Measurements from ENCODE around the gene MARK4.
"Not testable (repeated sequence)": the region's sequence is repeated elsewhere in the genome, so short reads cannot be mapped to it uniquely, and the experiment has no call there.

The MARK4 gene

DNA sequence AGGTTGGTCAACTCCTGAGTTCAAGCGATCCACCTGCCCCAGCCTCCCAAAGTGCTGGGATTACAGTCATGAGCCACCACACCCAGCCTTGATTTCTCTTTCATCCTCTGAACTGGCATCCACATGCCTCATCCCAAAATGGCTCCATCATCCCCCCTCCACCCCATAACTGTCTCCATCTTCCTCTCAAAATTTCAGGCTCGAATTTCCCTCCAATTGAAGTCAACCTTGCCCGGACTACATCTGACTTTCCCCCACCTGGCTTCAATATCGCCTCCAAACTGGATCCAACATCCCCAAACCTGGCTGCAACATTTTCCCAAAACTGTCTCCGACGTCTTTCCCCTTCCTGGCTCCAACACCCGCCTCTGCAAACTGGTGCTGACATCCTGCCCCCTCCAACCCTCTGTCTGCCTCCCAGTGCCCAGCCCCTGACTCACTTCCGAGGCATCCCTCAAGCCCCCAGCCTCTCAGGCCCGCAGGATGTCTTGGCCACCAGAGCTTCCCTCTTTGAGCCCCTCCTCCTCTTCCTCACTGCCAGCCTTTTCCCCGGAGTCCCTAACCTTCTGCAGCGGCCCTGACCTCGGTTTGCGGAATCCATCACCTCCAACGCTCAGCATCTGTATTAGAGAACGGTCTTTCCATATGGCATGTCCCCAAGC lies 6.8 kb upstream of the MARK4 start:
- DNase-seq = no peak

DNA sequence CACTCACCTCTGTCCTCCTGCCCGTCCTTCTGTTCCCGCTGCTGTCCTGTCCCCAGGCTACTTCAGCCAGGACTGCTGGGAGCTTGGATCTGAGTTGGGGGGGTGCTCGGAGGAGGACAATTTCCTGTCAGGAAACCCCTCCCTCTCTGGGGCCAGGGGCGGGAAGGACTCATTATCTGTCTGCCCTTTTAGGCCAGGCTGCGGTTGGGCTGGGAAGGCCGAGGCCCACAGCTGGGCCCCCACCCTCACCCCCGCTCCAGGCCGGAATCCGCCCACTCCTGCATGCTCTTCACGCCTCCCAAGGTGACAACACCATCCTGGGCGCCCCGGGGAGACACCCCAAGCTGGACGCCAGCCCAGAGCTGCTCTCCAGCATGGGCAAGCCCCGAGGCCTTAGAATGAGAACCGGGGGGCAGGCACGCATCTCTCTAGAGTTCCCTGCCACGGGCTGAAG lies 5.7 kb upstream of the MARK4 start, which contains the start of gene EXOC3L2:
TSS of gene EXOC3L2 (minus strand) at position 74 of the 454 bp plus-strand sequence. CDS start 6,362 bp downstream, outside the sequence.
- no peak for DNase-seq

DNA sequence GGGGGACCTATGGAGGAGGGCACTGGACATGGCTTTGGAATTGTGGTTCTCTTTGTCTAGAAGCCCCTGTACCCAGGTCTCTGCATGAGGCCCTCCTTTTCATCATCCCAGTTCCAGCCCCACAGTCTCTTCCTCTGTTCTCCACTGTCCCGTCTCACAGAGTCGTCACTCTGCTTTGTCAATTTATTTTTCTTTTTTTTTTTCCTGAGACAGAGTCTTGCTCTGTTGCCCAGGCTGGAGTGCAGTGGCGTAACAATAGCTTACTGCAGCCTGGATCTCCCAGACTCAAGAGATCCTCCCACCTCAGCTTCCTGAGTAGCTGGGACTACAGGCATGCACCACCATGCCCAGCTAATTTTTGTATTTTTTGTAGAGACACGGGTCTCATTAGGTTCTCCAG lies 5.2 kb upstream of the MARK4 start:
- DNase-seq = no peak

DNA sequence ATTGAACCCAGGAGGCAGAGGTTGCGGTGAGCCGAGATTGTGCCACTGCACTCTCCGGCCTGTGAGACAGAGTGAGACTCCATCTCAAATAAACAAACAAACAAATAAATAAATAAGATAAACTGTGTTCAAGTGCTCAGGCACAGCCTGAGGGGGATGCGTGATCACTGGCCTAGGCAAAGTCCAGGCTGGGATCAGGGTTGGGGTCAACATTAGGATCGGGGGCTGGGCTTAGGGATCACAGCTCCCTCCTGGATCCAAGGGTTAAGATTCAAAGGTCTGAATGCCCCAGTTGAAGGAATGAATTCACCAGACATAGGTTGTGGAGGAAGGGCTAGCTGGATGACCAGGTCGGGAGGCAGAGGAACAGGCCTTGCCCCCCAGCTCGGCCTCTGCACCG lies 3.9 kb upstream of the MARK4 start:
- no peak for DNase-seq

DNA sequence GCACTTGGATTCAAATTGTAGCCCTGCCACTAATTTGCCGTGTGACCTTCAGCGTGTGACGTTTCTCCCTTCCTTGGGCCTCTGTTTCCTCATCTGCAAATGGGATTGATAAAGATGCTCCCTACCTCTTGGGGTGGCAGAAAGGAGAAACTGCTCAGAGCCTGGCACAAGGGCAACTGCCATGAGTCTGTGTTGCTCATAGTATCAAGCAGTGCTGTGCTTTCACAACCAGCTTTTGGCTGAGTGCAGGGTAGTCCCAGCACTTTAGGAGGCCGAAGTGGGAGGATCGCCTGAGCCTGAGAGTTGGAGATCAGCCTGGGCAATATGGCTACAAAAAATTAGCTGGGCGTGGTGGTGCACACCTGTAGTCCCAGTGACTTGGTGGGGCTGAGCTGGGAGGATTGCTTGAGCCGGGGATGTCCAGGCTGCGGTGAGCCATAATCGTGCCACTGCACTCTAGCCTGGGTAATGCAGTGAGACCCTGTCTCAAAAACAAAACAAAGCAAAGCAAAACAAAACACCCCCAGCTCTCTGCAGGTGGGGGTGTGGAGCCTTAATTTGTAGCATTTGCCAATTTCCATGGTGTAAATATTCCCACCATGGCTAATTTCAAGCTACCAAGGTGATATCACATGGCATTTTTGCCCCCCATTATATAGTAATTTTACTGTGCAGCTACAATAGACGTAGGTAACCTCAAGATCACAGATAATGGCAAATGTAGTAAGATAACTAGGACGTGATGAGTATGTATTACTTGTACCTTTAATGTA lies 1.6 kb upstream of the MARK4 start:
- DNase-seq = no peak

DNA sequence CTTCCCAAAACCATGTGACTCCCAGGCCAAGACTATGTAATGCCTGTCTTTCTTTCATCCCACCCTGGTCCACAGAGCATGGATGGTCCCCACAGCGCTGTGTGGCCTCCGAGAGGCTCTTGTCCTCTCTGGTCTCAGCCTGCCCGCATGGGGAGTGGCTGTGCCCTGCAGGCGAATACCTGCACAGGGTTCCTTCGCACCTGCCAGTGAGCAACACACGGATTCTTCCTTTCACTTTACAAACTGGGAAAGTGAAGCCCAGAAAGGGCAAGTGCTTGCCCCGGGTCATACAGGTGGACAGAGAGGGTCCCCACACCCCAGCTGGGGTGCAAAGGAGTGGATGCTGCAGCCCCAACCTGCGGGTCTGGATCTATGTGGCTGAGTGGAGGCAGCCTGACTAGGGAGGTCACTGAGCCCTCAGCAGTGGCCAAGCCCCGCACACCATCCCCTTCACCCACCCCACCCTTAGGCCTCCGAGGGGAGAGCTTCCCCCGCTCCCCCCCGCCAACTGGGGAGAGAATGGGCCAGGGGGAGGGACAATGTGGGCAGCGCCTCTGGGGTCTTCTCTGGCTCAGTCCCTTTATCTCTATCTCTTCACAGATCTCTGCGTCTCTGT lies 747 bp upstream of the MARK4 start:
- no peak for DNase-seq

DNA sequence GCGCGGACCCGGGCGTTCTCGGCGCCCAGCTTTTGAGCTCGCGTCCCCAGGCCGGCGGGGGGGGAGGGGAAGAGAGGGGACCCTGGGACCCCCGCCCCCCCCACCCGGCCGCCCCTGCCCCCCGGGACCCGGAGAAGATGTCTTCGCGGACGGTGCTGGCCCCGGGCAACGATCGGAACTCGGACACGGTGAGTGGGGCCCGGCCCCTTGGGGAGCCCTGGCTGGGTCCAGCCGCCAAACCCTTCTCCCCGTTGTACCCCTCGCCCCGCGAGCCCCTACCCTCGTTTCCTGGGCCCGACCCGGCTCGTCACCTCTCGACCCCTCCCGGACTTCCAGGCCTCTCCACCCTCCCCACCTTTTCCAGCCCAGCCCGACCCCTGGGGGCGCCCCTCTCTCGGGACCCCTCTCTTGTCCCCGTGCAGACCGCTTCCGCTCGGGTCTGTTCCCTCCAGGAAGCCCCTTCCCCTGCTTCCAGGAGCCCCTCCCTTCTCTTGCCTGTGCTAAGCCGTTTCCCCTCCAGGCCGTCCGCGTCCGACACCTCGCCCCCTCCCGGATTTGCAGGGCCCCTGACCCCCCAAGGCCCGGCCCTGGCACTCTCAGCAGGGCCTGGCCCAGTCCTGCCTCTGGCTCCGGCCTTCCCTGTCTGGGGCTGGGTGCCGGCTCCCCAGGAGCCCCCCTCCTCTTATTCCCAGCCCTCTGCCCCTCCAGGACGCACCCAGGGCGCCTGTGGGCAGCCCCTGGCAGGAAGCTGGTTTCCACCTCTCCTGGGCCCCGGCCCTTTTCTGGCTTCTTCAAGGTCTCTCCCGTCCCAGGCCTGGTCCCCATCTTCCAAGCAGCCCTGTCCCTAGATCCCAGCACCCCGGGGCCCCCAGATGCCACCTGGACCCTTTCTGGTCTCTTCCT lies 632 bp downstream of the MARK4 start:
- DNase-seq = peak in 3 of 14 donors; percentile 6 to 11 (median 6)

DNA sequence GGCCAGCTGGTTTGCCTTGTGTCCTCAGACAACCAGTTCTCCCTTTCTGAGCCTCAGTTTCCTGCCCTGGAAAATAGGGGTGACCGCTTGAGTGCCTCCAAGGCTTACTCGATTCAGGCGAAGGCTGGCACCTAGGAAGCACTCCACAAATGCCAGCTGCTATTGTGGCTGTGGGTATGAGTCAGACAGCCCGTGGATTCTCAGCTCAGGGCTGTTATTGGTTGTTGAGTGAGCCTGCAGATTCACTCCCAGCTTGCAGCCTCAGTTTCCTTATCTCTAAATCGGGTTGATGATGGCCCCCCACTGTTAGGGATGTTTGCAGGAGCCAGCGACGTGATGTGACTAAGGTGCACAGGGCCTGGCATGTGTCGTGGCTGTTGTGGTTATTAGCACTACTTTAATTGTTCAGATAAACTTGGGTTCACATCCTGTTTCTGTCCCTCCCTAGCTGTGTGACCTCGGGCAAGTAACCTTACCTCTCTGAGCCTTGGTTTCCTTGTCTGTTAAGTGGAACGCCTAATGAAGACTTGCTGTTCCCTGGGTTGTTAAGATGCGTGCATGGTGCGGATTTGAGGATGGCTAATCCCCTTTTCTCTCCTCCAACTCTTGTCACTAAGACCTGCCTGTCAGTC lies 2.4 kb downstream of the MARK4 start:
- DNase-seq = no peak

DNA sequence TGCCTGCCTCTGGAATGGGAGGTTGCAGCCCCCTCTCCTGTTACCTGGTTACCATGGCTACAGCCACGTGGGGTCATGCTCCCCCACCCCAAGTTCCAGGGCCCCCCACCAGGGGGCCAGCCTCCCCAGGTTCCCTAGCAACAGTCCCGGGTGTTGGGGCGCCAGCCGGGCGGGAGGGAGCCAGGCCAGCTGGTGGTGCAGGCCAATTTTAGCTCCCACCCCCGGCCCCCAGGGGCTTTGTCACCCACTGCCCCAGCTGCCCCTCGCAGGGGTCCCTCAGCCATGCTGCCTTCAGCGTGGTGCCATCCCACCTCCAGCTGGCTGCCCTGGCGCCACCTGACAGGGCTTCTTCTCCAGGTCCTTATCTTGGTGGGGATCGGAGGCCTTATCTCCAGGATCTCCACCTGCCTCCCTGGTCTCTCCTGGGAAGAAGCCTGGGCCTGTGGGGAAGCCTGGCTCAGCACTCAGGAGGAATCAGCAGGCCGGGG lies 3.0 kb downstream of the MARK4 start:
- no peak for DNase-seq

DNA sequence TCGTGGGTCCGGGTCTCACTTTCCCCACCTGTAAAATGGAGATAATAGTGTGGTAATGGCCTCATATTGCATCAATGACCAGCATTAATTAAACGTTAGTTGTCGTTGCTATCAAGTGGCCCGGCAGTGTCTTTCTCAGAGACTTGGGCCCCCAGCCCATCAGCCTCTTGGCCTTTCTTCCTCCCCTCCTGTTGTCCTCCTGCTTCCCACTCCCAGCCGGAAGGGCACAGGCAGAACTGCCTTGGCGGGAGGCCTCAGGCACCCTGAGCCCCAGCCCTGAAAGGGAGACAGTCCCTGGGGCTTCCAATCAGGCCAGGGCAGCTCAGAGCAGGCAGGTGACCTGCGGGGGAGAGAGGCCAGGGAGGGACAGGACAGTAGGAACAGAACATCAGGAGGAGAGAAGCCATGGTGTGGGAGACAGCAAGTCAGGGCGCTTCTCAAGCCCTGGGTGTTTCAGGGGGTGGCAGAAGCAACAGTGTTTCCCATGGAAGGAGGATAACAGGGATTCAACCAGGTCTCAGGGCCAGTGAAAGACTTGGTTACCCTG lies 4.6 kb downstream of the MARK4 start:
- no peak for DNase-seq

DNA sequence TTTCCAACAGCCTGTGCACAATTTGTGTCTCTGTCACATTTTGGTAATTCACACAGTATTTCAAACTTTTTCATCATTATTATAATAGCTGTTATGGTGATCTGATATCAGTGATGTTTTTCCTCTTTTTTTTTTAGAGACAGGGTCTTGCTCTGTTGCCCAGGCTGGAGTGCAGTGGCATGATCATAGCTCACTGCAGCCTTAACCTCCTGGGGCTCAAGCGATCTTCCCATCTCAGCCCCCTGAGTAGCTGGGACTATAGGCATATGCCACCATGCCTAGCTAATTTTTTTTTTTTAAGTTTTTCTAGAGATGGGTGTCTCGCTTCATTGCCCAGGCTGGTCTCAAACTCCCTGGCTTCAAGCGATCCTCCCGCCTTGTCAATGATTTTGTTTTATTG lies 5.8 kb downstream of the MARK4 start:
- DNase-seq = no peak

DNA sequence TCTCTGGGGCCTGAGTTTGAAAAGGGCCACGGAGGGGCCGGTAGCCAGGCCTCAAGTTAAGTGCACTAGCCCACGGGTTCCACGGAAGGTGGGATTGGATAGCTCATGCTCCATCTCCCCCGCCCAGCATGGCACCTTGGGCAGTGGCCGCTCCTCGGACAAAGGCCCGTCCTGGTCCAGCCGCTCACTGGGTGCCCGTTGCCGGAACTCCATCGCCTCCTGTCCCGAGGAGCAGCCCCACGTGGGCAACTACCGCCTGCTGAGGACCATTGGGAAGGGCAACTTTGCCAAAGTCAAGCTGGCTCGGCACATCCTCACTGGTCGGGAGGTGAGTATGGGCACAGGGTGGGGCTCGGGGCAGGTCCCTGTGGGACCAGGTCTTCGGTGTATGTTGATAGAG lies 7.8 kb downstream of the MARK4 start:
- DNase-seq = no peak

DNA sequence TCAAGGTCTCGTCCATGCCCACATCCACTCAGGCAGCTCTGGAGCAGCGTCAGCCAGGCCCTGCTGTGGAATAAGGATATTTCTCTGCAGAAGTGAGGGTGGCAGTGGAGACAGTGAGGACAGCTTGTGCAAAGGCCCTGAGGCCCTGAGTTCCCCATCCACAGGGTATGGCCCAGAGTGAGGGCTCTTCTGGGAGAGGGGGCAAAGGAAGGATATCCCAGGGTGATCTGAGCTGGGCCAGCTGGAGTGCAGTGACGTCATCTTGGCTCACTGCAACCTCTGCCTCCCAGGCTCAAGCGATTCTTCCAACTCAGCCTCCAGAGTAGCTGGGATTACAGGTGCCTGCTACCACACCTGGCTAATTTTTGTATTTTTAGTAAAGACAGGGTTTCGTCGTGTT lies 11.5 kb downstream of the MARK4 start:
- DNase-seq = no peak

DNA sequence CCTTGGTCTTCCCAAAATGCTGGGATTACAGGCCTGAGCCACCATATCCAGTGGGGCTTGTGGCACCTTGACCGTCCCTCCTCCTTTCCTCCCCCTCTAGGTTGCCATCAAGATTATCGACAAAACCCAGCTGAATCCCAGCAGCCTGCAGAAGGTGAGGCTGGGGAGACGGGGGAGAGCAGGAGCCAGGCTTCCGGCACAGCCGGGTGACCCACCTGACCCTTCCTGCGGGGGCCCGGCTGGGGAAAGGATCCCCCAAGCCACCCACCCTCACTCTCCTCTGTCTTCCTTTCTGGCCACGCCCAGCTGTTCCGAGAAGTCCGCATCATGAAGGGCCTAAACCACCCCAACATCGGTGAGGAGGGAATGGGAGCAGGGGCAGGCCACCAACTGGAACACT lies 11.9 kb downstream of the MARK4 start:
- no peak for DNase-seq

DNA sequence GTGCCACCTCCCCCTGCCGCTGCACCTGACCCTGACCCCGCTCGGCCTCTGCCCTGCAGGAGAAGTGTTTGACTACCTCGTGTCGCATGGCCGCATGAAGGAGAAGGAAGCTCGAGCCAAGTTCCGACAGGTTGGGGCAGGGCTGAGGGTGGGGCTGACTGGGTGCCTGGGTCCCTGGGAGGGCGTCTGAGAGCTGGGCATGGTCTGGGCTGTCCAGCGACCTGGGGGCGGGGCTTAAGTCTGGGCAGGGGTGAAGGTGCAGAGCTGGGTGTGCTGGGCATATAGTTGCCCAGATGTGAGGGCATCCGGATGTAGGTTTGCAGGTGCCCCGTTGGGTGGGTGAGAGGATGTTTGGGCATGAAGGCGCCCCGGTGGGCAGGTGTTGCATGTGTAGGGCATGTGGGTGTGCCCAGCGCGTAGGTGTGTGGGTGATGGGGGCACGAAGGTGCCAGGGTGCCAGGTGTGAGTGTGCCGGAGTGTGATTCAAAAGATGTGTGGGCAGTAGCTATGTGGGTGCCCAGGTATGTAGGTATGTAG lies 13.8 kb downstream of the MARK4 start:
- no peak for DNase-seq

DNA sequence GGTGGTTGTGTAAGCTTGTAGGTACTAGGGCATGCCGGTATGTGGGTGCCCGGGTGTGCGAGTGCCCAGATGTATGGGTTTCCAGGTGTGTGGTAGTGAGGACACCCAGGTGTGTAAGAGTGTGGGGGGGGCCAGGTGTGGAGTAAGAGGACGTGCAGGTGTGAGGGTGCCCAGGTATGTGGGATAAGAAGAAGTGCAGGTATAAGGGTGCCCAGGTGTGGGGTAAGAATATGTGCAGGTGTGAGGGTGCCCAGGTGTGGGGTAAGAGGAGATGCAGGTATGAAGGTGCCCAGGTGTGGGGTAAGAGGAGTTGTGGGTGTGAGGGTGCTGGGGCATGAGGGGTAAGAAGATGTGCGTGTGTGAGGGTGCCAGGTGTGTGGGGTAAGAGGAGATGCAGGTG lies 14.3 kb downstream of the MARK4 start:
- DNase-seq = no peak

DNA sequence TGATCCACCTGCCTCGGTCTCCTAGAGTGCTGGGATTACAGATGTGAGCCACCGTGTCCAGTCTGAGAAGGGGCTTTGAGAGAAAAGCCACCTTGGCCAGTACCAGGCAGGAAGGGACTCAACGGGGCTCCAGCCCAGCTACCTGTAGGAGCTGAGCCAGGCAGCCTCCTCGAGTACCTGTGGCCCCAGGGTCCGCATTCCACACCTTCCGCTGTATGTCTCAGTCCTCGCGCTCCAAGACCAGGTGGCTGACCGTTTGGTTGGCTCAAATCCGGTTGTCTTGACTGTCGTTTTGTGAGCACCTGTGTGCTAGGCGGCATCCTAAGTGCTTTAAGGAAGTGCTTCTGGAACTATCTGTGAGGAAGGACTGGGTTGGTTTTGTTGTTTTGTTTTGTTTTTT lies 16.2 kb downstream of the MARK4 start:
- no peak for DNase-seq

DNA sequence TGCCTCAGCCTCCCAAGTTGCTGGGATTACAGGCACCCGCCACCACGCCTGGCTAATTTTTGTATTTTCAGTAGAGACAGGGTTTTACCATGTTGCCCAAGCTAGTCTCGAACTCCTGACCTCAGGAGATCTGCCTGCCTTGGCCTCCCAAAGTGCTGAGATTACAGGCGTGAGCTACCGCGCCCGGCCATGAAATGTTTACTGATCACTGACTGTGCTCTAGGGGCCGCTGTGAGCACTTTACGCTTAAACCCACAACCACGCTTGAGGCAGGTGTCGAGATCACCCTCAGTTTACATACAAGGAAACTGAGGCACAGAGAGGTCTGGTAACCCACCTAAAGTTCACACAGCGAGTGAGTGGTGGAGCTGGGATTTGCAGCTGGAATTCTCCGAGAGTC lies 18.9 kb downstream of the MARK4 start:
- DNase-seq = not testable (repeated sequence)

DNA sequence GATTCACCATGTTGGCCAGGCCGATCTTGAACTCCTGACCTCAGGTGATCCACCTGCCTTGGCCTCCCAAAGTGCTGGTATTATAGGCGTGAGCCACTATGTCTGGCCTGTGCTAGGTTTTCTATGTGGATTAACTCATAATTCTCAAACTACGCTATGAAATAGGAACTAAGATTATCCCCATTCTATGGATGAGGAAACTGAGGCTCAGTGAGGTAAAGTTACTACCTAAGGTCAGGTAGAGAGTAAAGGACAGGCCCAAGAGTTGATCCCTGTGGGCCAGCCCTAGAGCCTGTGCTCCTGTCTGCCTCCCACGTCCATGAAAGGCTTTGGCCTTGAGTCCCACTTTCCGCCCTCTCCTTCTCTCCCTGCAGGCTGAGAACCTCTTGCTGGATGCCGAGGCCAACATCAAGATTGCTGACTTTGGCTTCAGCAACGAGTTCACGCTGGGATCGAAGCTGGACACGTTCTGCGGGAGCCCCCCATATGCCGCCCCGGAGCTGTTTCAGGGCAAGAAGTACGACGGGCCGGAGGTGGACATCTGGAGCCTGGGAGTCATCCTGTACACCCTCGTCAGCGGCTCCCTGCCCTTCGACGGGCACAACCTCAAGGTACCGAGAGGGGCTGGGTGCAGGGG lies 20.1 kb downstream of the MARK4 start:
- DNase-seq = no peak

DNA sequence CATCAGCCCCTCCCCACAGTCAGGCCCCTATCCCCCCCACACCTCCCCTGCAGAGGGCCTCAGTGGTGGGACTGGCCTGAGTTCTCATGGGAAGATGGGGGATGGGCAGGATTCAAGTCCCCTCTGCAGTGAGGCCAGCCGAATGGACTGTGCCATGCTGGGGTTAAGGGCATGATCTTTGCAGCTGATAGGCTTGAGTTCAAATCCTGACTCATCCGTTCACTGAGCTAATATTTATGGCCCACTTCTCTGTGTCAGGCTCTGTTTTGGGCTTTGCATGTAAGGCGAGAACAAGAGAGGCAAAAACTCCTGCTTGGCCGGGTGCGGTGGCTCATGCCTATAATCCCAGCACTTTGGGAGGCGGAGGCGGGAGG lies 20.7 kb downstream of the MARK4 start:
- no peak for DNase-seq

DNA sequence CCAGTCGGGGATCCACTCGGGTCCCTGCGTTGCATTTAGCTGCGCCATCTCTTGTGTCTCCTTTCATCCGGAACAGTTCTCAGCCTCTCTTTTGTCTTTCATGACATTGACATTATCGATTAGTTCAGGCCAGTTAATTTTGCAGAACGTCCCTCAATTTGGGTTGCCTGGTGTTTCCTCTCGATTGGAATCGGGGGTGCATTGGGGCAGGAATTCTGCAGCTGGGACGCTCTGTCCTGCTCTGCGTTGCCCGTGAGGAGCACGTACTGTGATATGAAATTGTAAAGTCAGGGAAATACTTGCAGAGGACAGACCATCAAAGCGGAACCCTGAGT lies 22.4 kb downstream of the MARK4 start:
- DNase-seq = no peak
